ENCODE results near the gene KIF26B.

DNA sequence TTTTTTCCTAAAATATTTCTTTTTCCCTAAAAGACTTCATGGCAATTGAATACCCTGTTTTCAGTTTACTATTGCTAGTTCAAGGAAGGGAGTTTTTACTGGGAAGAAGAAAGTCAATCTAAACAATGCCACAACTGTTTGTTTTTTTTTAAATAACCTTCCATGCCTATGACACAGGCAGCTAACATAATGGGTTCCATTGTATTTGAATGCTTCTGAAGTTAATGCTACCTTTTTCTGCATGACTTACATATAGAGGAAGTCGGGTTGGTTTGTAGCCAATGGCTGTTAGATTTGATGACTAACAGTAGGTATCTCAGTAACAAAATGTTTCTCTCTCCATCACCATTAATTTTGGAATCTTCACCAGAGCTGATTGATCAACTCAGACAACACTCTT lies 134.0 kb downstream of the KIF26B start:
- TF ChIP-seq, protein P1, sequence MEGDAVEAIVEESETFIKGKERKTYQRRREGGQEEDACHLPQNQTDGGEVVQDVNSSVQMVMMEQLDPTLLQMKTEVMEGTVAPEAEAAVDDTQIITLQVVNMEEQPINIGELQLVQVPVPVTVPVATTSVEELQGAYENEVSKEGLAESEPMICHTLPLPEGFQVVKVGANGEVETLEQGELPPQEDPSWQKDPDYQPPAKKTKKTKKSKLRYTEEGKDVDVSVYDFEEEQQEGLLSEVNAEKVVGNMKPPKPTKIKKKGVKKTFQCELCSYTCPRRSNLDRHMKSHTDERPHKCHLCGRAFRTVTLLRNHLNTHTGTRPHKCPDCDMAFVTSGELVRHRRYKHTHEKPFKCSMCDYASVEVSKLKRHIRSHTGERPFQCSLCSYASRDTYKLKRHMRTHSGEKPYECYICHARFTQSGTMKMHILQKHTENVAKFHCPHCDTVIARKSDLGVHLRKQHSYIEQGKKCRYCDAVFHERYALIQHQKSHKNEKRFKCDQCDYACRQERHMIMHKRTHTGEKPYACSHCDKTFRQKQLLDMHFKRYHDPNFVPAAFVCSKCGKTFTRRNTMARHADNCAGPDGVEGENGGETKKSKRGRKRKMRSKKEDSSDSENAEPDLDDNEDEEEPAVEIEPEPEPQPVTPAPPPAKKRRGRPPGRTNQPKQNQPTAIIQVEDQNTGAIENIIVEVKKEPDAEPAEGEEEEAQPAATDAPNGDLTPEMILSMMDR (conservative IDR thresholded peaks at IDR 0.05; ENCODE audit: low read length), result no peak
- no peak for TF ChIP-seq EZH2phosphoT487 (IDR thresholded peaks at IDR 0.05; ENCODE audit: borderline replicate concordance, low read depth, low read length)

Measured in OCI-LY7 (cell line).